MCF 10A (cell line): Measurements from ENCODE around the gene TMC5. TPM values are rescaled to one million over a fixed set of nuclear protein-coding genes. Genes with fewer than 3 reads are reported as not detected.
"Not testable (repeated sequence)": the region's sequence is repeated elsewhere in the genome, so short reads cannot be mapped to it uniquely, and the experiment has no call there.

ENCODE experiments used
- Bru-seq: library from RNA; stranded (reverse); fragments of 400-500 nt; gene quantifications from one replicate; lab custom pipeline; 2021; lab: Mats Ljungman, UMichigan
- BruChase-seq, 2 experiments: library from RNA; stranded (reverse); fragments of 400-500 nt; gene quantifications; one replicate each; lab custom pipeline; 2021; lab: Mats Ljungman, UMichigan
- BruUV-seq: library from RNA; stranded (reverse); fragments of 400-500 nt; replicated peaks from 2 replicates; lab custom pipeline; 2021; lab: Mats Ljungman, UMichigan
- CTCF ChIA-PET: fragments of 300-600 bp; sonication (Branson Sonifier 250); formaldehyde crosslinking; extraction: SDS; loops from one replicate; lab custom pipeline; 2021; ENCODE audit warnings: antibody characterized with exemption, inconsistent platforms; lab: Yijun Ruan, JAX
- POLR2A ChIA-PET: fragments of 300-600, 350-650 bp; sonication (Branson Sonifier 250); formaldehyde crosslinking; extraction: SDS; loops from one replicate; lab custom pipeline; 2020; ENCODE audit warnings: antibody characterized with exemption, inconsistent platforms; lab: Yijun Ruan, JAX
- DNase-seq: peaks from one replicate; pipeline ENCODE4 v3.0.0-alpha.2; 2018; ENCODE audit not compliant: unreplicated experiment
- H3K27ac Mint-ChIP-seq: one replicate; pipeline ENCODE4 v1.8.0; 2022; ENCODE audit warnings: mild to moderate bottlenecking, low read depth, mixed read lengths; ENCODE audit not compliant: unreplicated experiment
- H3K27me3 Mint-ChIP-seq: one replicate; pipeline ENCODE4 v1.8.0; 2022; ENCODE audit warnings: mixed read lengths; ENCODE audit not compliant: insufficient read depth, unreplicated experiment
- H3K36me3 Mint-ChIP-seq: one replicate; pipeline ENCODE4 v1.8.0; 2022; ENCODE audit warnings: mild to moderate bottlenecking, moderate library complexity, mixed read lengths; ENCODE audit not compliant: insufficient read depth, unreplicated experiment
- H3K4me1 Mint-ChIP-seq: one replicate; pipeline ENCODE4 v1.8.0; 2022; ENCODE audit warnings: mixed read lengths; ENCODE audit not compliant: insufficient read depth, unreplicated experiment
- H3K4me3 Mint-ChIP-seq: one replicate; pipeline ENCODE4 v1.8.0; 2022; ENCODE audit warnings: mild to moderate bottlenecking, moderate library complexity, mixed read lengths; ENCODE audit not compliant: unreplicated experiment
- H3K9me3 Mint-ChIP-seq: one replicate; pipeline ENCODE4 v1.8.0; 2022; ENCODE audit warnings: mixed read lengths; ENCODE audit not compliant: unreplicated experiment
- intact Hi-C: fragments of 100-400 bp; cut with micrococcal nuclease; formaldehyde crosslinking; loops from 2 replicates; pipeline ENCODE4 v1.14.1; 2022
- long read RNA-seq: library from polyadenylated mRNA; stranded (forward); transcript quantifications from one replicate; pipeline ENCODE4 v2.0.0, GENCODE V29; 2022
- total RNA-seq: library from RNA; stranded (reverse); gene quantifications from 2 replicates; pipeline ENCODE4 v1.2.3, GENCODE V29; 2022
- TF ChIP-seq, protein P1 (sequence below): fragments of 200-600 bp; IDR thresholded peaks from one replicate; pipeline ENCODE4 v1.8.0; 2022; ENCODE audit warnings: antibody characterized with exemption, mild to moderate bottlenecking; ENCODE audit not compliant: unreplicated experiment

TMC5 gene, protein sequence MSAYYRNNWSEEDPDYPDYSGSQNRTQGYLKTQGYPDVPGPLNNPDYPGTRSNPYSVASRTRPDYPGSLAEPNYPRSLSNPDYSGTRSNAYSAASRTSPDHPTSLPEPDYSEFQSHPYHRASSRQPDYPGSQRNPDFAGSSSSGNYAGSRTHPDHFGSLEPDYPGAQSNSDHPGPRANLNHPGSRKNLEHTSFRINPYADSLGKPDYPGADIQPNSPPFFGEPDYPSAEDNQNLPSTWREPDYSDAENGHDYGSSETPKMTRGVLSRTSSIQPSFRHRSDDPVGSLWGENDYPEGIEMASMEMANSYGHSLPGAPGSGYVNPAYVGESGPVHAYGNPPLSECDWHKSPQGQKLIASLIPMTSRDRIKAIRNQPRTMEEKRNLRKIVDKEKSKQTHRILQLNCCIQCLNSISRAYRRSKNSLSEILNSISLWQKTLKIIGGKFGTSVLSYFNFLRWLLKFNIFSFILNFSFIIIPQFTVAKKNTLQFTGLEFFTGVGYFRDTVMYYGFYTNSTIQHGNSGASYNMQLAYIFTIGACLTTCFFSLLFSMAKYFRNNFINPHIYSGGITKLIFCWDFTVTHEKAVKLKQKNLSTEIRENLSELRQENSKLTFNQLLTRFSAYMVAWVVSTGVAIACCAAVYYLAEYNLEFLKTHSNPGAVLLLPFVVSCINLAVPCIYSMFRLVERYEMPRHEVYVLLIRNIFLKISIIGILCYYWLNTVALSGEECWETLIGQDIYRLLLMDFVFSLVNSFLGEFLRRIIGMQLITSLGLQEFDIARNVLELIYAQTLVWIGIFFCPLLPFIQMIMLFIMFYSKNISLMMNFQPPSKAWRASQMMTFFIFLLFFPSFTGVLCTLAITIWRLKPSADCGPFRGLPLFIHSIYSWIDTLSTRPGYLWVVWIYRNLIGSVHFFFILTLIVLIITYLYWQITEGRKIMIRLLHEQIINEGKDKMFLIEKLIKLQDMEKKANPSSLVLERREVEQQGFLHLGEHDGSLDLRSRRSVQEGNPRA
- total RNA-seq (0.10 and 0.16 TPM in 2 replicates), Bru-seq, nascent RNA (percentile 13 among the genes with signal in this experiment), BruChase-seq, experiment 1, labeled RNA remaining after a 6-hour chase (percentile 8 among the genes with signal in this experiment), BruChase-seq, experiment 2, labeled RNA remaining after a 2-hour chase (percentile 7 among the genes with signal in this experiment)
- long read RNA-seq, partial matches to known transcripts, result 0 of 1 reads
- long read RNA-seq, other reads (novel, unspliced or antisense), result 1 of 1 reads

DNA sequence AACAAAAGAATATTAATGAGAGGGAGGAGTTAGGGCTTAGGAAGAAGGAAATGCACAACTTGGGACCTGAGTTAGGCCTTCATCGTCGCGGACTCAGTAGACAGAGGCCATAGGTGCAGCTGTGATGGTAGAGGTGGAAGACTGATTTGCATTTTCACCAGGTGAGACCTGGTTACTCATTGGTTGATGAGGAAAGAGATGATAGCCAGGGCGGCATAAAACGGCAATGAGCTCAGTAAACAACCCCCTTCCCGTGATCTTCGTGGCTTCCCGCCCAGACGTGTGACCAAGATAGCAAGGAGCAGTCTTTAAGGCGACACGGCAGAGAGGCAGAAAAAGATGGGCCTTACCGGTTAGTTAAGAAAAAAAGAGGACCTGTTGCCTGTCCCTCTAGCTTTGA is at the start of gene TMC5:
Gene TMC5, plus strand, starts transcription at position 244 of the 400 bp plus-strand sequence. CDS start 22,156 bp downstream, outside the sequence.
- peaks cover 30% of the 10 kb centered on the region for H3K4me1 Mint-ChIP-seq
- BruUV-seq, result no TSS peak
- no peak within 1 kb of the TSS for H3K27ac Mint-ChIP-seq
- H3K4me3 Mint-ChIP-seq, result no peak within 1 kb of the TSS
- TF ChIP-seq, protein P1, sequence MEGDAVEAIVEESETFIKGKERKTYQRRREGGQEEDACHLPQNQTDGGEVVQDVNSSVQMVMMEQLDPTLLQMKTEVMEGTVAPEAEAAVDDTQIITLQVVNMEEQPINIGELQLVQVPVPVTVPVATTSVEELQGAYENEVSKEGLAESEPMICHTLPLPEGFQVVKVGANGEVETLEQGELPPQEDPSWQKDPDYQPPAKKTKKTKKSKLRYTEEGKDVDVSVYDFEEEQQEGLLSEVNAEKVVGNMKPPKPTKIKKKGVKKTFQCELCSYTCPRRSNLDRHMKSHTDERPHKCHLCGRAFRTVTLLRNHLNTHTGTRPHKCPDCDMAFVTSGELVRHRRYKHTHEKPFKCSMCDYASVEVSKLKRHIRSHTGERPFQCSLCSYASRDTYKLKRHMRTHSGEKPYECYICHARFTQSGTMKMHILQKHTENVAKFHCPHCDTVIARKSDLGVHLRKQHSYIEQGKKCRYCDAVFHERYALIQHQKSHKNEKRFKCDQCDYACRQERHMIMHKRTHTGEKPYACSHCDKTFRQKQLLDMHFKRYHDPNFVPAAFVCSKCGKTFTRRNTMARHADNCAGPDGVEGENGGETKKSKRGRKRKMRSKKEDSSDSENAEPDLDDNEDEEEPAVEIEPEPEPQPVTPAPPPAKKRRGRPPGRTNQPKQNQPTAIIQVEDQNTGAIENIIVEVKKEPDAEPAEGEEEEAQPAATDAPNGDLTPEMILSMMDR, result no peak
- POLR2A ChIA-PET, result no interaction called here
- DNase-seq, result no peak
- intact Hi-C loops, result no loop called here
- CTCF ChIA-PET, result interaction anchor here (0.6 to 1.5 kb wide), 4 partner anchors 28 to 489 kb away, joined by 3 to 5 read pairs (median 4); no protein-coding TSS in a partner anchor
- no peaks in the 10 kb centered on the region for H3K27me3 Mint-ChIP-seq
- peaks cover 6% of the 10 kb centered on the region for H3K9me3 Mint-ChIP-seq
- H3K36me3 Mint-ChIP-seq, result no peaks in the 10 kb centered on the region

DNA sequence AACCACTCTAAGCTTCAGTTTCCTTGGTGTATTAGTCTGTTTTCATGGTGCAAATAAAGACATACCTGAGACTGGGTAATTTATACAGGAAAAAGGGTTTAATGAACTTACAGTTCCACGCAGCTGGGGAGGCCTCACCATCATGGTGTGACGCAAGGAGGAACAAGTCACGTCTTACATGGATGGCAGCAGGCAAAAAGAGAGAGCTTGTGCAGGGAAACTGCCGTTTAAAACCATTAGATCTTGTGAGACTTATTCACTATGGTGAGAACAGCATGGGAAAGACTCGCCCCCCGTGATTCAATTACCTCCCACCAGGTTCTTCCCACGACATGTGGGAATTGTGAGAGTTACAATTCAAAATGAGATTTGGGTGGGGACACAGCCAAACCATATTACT is 45.1 kb upstream of the TMC5 start:
- H3K4me1 Mint-ChIP-seq, H3K36me3 Mint-ChIP-seq, H3K27ac Mint-ChIP-seq, H3K27me3 Mint-ChIP-seq, intact Hi-C loops, DNase-seq, H3K4me3 Mint-ChIP-seq, H3K9me3 Mint-ChIP-seq, BruUV-seq: not testable (repeated sequence)
- ChIA-PET POLR2A (interaction anchor here (0.9 kb wide), 1 partner anchor 287 kb away, joined by 3 read pairs; no protein-coding TSS in a partner anchor), CTCF (interaction anchor here (0.6 to 9.4 kb wide), 11 partner anchors 9 to 389 kb away, joined by 3 to 154 read pairs (median 3); no protein-coding TSS in a partner anchor)

DNA sequence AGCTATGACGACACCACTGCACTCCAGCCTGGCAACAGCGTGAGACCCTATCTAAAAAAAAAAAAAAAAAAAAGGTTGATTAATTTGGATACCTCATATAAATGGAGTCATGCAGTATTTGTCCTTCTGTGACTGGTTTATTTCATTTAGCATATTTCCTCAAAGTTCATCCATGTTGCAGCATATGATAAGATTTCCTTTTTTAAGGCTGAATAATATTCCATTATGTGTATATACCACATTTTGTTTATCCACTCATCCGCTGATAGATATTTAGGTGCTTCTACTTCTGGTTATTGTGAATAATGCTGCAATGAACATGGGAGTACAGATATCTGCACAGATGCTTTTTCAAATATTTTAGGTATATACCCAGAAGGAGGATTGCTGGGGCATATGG is 43.3 kb upstream of the TMC5 start:
- TF ChIP-seq, protein P1, result no peak
- POLR2A ChIA-PET, result no interaction called here
- Mint-ChIP-seq H3K4me1 (no peaks in the 10 kb centered on the region), H3K4me3 (no peak overlapping the region), H3K36me3 (no peaks in the 10 kb centered on the region), H3K27me3 (no peaks in the 10 kb centered on the region), H3K9me3 (no peaks in the 10 kb centered on the region), H3K27ac (no peak overlapping the region)
- BruUV-seq, result no TSS peak
- CTCF ChIA-PET, result interaction anchor here (0.6 to 9.4 kb wide), 11 partner anchors 9 to 1507 kb away, joined by 3 to 154 read pairs (median 4); no protein-coding TSS in a partner anchor
- intact Hi-C loops, result loop anchor here (2.0 kb wide), 1 partner anchor 392 kb away; the partner anchor contains the start of gene TMC7
- DNase-seq, result no peak

DNA sequence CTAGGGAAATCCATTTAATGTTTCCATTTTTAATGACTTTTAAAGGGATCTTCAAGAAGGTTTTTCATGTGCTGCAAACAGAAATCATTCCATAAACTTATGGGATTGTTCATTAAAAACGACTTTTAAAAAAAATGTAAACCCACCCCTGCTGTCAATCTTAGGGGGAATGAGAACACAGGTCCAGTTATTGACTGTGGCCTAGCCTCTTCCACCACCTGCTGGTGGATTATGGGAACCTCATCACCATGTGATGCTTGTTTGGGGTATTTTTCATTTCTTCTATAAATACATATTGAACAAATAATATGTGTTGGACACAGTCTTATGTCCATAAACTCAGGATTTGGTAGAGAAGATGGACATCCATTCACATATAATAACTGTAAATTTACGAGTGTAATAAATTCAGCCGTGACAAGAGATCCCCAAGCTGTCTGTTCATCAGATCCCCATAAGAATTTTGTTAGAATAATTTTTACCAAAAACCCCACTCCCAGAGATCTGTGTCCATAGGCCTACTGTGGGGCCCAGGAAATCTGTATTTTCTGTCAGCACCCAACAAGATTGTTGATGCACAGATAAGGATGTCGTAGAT is 42.0 kb upstream of the TMC5 start:
- H3K4me1 Mint-ChIP-seq, result no peaks in the 10 kb centered on the region
- DNase-seq, result peak; percentile 64

More for the DNA sequence above, 42.0 kb upstream of the TMC5 start:
- intact Hi-C loops, result loop anchor here (1.0 to 5.0 kb wide), 4 partner anchors 153 to 393 kb away; partner anchors contain the start of gene TMC7
- TF ChIP-seq, protein P1, result peak; percentile 90
- CTCF ChIA-PET, result interaction anchor here (0.5 to 9.4 kb wide), 20 partner anchors 9 to 303 kb away, joined by 3 to 154 read pairs (median 3); no protein-coding TSS in a partner anchor
- H3K27me3 Mint-ChIP-seq, result no peaks in the 10 kb centered on the region
- H3K9me3 Mint-ChIP-seq, result no peaks in the 10 kb centered on the region
- H3K36me3 Mint-ChIP-seq, result no peaks in the 10 kb centered on the region
- POLR2A ChIA-PET, result no interaction called here
- no peak overlapping the region for H3K27ac Mint-ChIP-seq
- BruUV-seq, result no TSS peak
- no peak overlapping the region for H3K4me3 Mint-ChIP-seq
